SU-DHL-6 (cell line): Measurements from ENCODE around the gene RAB36.

Source experiments
- EZH2phosphoT487 ChIP-seq: fragments of 200-600 bp; sonication (generic), shearing (Covaris generic); conservative IDR thresholded peaks from 2 replicates; pipeline ENCODE4 v1.6.1; 2018; ENCODE audit warnings: mild to moderate bottlenecking, antibody characterized with exemption, low read length, moderate library complexity, mixed read lengths
- TF ChIP-seq, protein P1 (sequence below): fragments of 200-600 bp; sonication (generic); IDR thresholded peaks from one replicate; pipeline ENCODE4 v1.5.1; 2017; ENCODE audit warnings: antibody characterized with exemption, mild to moderate bottlenecking, low read length, moderate library complexity; ENCODE audit not compliant: insufficient read depth, poor library complexity, severe bottlenecking

DNA sequence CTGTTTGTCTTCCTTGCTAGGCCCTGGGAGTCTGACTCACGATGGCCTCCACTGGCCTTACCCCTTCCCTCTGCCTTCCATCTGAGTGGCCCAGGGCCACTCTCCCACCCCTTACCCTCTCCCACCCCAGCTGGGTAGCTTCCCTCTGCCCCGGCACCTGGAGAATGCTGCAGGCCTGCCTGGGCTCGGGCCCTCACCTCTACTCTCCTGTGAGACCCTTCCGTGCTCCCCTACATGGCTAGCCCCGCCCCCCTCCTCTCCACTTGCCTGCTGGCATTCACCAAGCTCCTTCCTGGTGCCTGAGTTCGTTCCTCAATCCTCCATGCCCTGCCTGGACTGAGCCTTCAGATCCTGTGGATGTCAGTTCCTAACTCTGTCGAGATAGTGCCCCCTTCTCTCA lies 8.7 kb downstream of the RAB36 start:
- TF ChIP-seq, protein P1, sequence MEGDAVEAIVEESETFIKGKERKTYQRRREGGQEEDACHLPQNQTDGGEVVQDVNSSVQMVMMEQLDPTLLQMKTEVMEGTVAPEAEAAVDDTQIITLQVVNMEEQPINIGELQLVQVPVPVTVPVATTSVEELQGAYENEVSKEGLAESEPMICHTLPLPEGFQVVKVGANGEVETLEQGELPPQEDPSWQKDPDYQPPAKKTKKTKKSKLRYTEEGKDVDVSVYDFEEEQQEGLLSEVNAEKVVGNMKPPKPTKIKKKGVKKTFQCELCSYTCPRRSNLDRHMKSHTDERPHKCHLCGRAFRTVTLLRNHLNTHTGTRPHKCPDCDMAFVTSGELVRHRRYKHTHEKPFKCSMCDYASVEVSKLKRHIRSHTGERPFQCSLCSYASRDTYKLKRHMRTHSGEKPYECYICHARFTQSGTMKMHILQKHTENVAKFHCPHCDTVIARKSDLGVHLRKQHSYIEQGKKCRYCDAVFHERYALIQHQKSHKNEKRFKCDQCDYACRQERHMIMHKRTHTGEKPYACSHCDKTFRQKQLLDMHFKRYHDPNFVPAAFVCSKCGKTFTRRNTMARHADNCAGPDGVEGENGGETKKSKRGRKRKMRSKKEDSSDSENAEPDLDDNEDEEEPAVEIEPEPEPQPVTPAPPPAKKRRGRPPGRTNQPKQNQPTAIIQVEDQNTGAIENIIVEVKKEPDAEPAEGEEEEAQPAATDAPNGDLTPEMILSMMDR: no peak
- no peak for TF ChIP-seq EZH2phosphoT487
